IPS-18a (cell line): ENCODE data around the gene PAPPA2.

Source experiments
- H3K27ac ChIP-seq: one replicate; pipeline ENCODE4 v1.5.1; 2013; ENCODE audit warnings: low read length
- H3K27me3 ChIP-seq: one replicate; pipeline ENCODE4 v1.6.1; 2013; ENCODE audit warnings: mild to moderate bottlenecking, low read length; ENCODE audit not compliant: control insufficient read depth, insufficient read depth
- H3K36me3 ChIP-seq: one replicate; pipeline ENCODE4 v1.6.1; 2013; ENCODE audit warnings: low read depth, low read length; ENCODE audit not compliant: control insufficient read depth
- H3K4me1 ChIP-seq: one replicate; pipeline ENCODE4 v1.6.1; 2013; ENCODE audit warnings: low read depth, low read length; ENCODE audit not compliant: control insufficient read depth
- H3K4me3 ChIP-seq: one replicate; pipeline ENCODE4 v1.5.1; 2013; ENCODE audit warnings: low read length
- H3K9ac ChIP-seq: one replicate; pipeline ENCODE4 v1.6.1; 2013; ENCODE audit warnings: mild to moderate bottlenecking, low read length, moderate library complexity
- H3K9me3 ChIP-seq: one replicate; pipeline ENCODE4 v1.6.1; 2013; ENCODE audit warnings: low read depth, low read length; ENCODE audit not compliant: control insufficient read depth

PAPPA2 gene

GRCh38 chr1:176669782-176670181 lies 206.8 kb downstream of the PAPPA2 start:
- Histone ChIP-seq H3K36me3 (no peaks in the 10 kb centered on the region), H3K4me3 (no peak overlapping the region), H3K27me3 (no peaks in the 10 kb centered on the region), H3K4me1 (no peaks in the 10 kb centered on the region), H3K9ac (no peak overlapping the region), H3K9me3 (no peaks in the 10 kb centered on the region), H3K27ac (no peak overlapping the region)

GRCh38 chr1:176670853-176671252 lies 207.9 kb downstream of the PAPPA2 start:
- no peaks in the 10 kb centered on the region for H3K9me3 ChIP-seq

GRCh38 chr1:176682830-176683535 lies 220.0 kb downstream of the PAPPA2 start:
- Histone ChIP-seq H3K9ac (no peak overlapping the region), H3K9me3 (no peaks in the 10 kb centered on the region), H3K4me1 (no peaks in the 10 kb centered on the region), H3K4me3 (no peak overlapping the region), H3K27me3 (no peaks in the 10 kb centered on the region), H3K36me3 (no peaks in the 10 kb centered on the region), H3K27ac (no peak overlapping the region)

More at GRCh38 chr1:176670853-176671252, 207.9 kb downstream of the PAPPA2 start:
- no peak overlapping the region for H3K4me3 ChIP-seq
- no peaks in the 10 kb centered on the region for H3K4me1 ChIP-seq
- no peak overlapping the region for H3K9ac ChIP-seq
- H3K27me3 ChIP-seq: no peaks in the 10 kb centered on the region
- H3K36me3 ChIP-seq: no peaks in the 10 kb centered on the region
- no peak overlapping the region for H3K27ac ChIP-seq

GRCh38 chr1:176691251-176692228 lies 228.6 kb downstream of the PAPPA2 start:
- H3K4me3 ChIP-seq: no peak overlapping the region
- H3K9ac ChIP-seq: no peak overlapping the region
- peaks cover 3% of the 10 kb centered on the region for H3K4me1 ChIP-seq
- H3K27me3 ChIP-seq: no peaks in the 10 kb centered on the region
- no peaks in the 10 kb centered on the region for H3K9me3 ChIP-seq
- no peaks in the 10 kb centered on the region for H3K36me3 ChIP-seq
- H3K27ac ChIP-seq: no peak overlapping the region

- Histone ChIP-seq H3K4me3 (no peak overlapping the region), H3K9ac (no peak overlapping the region), H3K36me3 (no peaks in the 10 kb centered on the region), H3K27me3 (no peaks in the 10 kb centered on the region), H3K4me1 (peaks cover 3% of the 10 kb centered on the region), H3K27ac (no peak overlapping the region), H3K9me3 (no peaks in the 10 kb centered on the region)
Observed at GRCh38 chr1:176692431-176692830, 229.5 kb downstream of the PAPPA2 start.

- Histone ChIP-seq H3K9me3 (no peaks in the 10 kb centered on the region), H3K4me3 (no peak overlapping the region), H3K27ac (no peak overlapping the region), H3K27me3 (no peaks in the 10 kb centered on the region), H3K9ac (no peak overlapping the region), H3K4me1 (peaks cover 3% of the 10 kb centered on the region), H3K36me3 (no peaks in the 10 kb centered on the region)
Observed at GRCh38 chr1:176692988-176693696, 230.2 kb downstream of the PAPPA2 start.

GRCh38 chr1:176693697-176694329 lies 230.8 kb downstream of the PAPPA2 start:
- Histone ChIP-seq H3K27ac (no peak overlapping the region), H3K4me1 (peaks cover 3% of the 10 kb centered on the region), H3K9ac (no peak overlapping the region), H3K27me3 (no peaks in the 10 kb centered on the region), H3K9me3 (no peaks in the 10 kb centered on the region), H3K36me3 (no peaks in the 10 kb centered on the region), H3K4me3 (no peak overlapping the region)

- Histone ChIP-seq H3K4me3 (no peak overlapping the region), H3K36me3 (no peaks in the 10 kb centered on the region), H3K4me1 (peaks cover 3% of the 10 kb centered on the region), H3K27ac (no peak overlapping the region), H3K9ac (no peak overlapping the region), H3K9me3 (no peaks in the 10 kb centered on the region), H3K27me3 (no peaks in the 10 kb centered on the region)
Observed at GRCh38 chr1:176694713-176695112, 231.7 kb downstream of the PAPPA2 start.

- no peaks in the 10 kb centered on the region for H3K9me3 ChIP-seq
- H3K4me1 ChIP-seq: peaks cover 3% of the 10 kb centered on the region
- H3K4me3 ChIP-seq: no peak overlapping the region
- no peak overlapping the region for H3K9ac ChIP-seq
- no peaks in the 10 kb centered on the region for H3K36me3 ChIP-seq
- no peak overlapping the region for H3K27ac ChIP-seq
- no peaks in the 10 kb centered on the region for H3K27me3 ChIP-seq
Observed at GRCh38 chr1:176696109-176696508, 233.1 kb downstream of the PAPPA2 start.

- no peaks in the 10 kb centered on the region for H3K9me3 ChIP-seq
- no peaks in the 10 kb centered on the region for H3K36me3 ChIP-seq
- H3K4me3 ChIP-seq: no peak overlapping the region
- H3K4me1 ChIP-seq: peaks cover 3% of the 10 kb centered on the region
- no peak overlapping the region for H3K27ac ChIP-seq
- no peak overlapping the region for H3K9ac ChIP-seq
- no peaks in the 10 kb centered on the region for H3K27me3 ChIP-seq
Observed at GRCh38 chr1:176696689-176697088, 233.7 kb downstream of the PAPPA2 start.

GRCh38 chr1:176699821-176700220 lies 236.8 kb downstream of the PAPPA2 start:
- no peaks in the 10 kb centered on the region for H3K36me3 ChIP-seq
- H3K27me3 ChIP-seq: no peaks in the 10 kb centered on the region
- no peaks in the 10 kb centered on the region for H3K9me3 ChIP-seq
- H3K4me3 ChIP-seq: no peak overlapping the region
- peaks cover 3% of the 10 kb centered on the region for H3K4me1 ChIP-seq
- H3K9ac ChIP-seq: no peak overlapping the region
- H3K27ac ChIP-seq: no peak overlapping the region
